Measurements from ENCODE around the gene XNDC1N.
"Not testable (repeated sequence)": the region's sequence is repeated elsewhere in the genome, so short reads cannot be mapped to it uniquely, and the experiment has no call there.

The XNDC1N gene

GRCh38 chr11:71917646-71918140 lies 10.7 kb downstream of the XNDC1N start:
- no peak for DNase-seq (ENCODE audit: low read depth in 2 of 2)
- TF ChIP-seq, protein P1, sequence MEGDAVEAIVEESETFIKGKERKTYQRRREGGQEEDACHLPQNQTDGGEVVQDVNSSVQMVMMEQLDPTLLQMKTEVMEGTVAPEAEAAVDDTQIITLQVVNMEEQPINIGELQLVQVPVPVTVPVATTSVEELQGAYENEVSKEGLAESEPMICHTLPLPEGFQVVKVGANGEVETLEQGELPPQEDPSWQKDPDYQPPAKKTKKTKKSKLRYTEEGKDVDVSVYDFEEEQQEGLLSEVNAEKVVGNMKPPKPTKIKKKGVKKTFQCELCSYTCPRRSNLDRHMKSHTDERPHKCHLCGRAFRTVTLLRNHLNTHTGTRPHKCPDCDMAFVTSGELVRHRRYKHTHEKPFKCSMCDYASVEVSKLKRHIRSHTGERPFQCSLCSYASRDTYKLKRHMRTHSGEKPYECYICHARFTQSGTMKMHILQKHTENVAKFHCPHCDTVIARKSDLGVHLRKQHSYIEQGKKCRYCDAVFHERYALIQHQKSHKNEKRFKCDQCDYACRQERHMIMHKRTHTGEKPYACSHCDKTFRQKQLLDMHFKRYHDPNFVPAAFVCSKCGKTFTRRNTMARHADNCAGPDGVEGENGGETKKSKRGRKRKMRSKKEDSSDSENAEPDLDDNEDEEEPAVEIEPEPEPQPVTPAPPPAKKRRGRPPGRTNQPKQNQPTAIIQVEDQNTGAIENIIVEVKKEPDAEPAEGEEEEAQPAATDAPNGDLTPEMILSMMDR (IDR thresholded peaks at IDR 0.05; ENCODE audit: low read depth, low read length) = no peak
- H3K4me3 ChIP-seq (replicated peaks in 1 of 2; ENCODE audit: low read depth in 2 of 2, low read length in 2 of 2) = no peak overlapping the region

DNA sequence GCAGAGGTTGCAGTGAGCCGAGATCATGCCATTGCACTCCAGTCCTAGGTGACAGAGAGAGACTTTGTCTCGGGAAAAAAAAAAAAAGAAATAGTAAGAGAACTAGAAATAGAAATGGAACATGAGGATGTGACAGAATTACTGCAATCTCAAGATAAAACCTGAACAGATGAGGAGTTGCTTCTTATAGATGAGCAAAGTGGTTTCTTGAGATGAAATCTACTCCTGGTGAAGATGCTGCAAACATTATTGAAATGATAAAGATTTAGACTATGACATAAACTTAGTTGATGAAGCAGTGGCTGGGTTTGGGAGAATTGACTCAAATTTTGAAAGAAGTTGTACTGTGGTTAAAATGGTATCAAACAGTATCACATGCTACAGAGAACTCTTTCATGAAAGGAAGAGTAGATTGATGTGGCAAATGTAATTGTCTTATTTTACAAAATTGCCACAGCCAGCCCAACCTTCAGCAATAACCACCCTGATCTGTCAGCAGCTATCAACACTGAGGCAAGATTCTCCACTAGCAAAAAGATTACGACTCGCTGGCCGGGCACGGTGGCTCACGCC lies 13.7 kb downstream of the XNDC1N start:
- TF ChIP-seq, protein P1 (IDR thresholded peaks at IDR 0.05; ENCODE audit: low read depth, low read length) = no peak
- no peak for DNase-seq (ENCODE audit: low read depth in 2 of 2)
- H3K4me3 ChIP-seq (replicated peaks in 1 of 2; ENCODE audit: low read depth in 2 of 2, low read length in 2 of 2) = no peak overlapping the region

GRCh38 chr11:71913756-71914526 lies 14.5 kb downstream of the XNDC1N start:
- no peak overlapping the region for H3K4me3 ChIP-seq (replicated peaks in 1 of 2; ENCODE audit: low read depth in 2 of 2, low read length in 2 of 2)
- no peak for DNase-seq (ENCODE audit: low read depth in 2 of 2)
- TF ChIP-seq, protein P1 (IDR thresholded peaks at IDR 0.05; ENCODE audit: low read depth, low read length) = no peak

GRCh38 chr11:71911986-71912340 lies 16.4 kb downstream of the XNDC1N start:
- not testable (repeated sequence) for DNase-seq (ENCODE audit: low read depth in 2 of 2); H3K4me3 ChIP-seq (replicated peaks in 1 of 2; ENCODE audit: low read depth in 2 of 2, low read length in 2 of 2)

GRCh38 chr11:71911321-71911985 lies 16.9 kb downstream of the XNDC1N start:
- peak in 1 of 2 donors; percentile 18 for DNase-seq (ENCODE audit: low read depth in 2 of 2)
- TF ChIP-seq, protein P1 (IDR thresholded peaks at IDR 0.05; ENCODE audit: low read depth, low read length) = peak; percentile 27
- not testable (repeated sequence) for H3K4me3 ChIP-seq (replicated peaks in 1 of 2; ENCODE audit: low read depth in 2 of 2, low read length in 2 of 2)

DNA sequence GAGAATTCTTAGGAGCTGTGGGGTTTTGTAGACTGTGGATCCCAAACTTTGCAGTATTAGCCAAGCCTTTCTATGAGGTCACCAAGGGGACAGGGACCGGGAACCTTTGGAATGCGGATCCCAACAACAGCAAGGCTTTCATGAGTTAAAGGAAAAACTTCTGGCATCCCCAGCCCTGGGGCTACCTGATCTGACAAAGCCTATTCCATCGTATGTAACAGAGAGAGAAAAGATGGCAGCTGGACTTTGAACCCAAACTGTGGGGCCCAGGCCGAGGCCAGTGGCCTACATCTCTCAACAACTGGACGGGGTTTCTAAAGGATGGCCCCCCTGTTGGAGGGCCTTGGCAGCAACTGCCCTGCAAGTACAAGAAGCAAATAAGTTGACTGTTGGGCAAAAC lies 17.6 kb downstream of the XNDC1N start:
- H3K4me3 ChIP-seq (replicated peaks in 1 of 2; ENCODE audit: low read depth in 2 of 2, low read length in 2 of 2); DNase-seq (ENCODE audit: low read depth in 2 of 2): not testable (repeated sequence)

DNA sequence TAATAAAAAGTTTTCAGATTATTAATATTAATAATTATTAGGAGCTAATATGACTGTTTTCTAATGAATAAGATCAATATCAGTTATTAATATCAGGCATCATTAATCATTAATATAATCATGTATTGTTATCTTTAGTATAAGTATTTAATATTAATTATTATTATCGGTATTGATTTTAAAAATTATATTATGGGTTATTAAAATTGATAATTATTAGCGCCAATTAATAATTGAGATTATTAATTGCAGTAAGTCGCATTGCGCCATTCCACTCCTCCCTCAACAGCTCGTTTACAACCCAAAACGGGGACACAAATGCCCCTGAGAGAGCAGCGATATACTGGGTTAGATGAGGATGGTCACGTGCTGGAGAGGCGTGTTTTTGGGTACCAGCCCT lies 20.2 kb downstream of the XNDC1N start:
- TF ChIP-seq, protein P1 (IDR thresholded peaks at IDR 0.05; ENCODE audit: low read depth, low read length) = no peak
- no peak for DNase-seq (ENCODE audit: low read depth in 2 of 2)

DNA sequence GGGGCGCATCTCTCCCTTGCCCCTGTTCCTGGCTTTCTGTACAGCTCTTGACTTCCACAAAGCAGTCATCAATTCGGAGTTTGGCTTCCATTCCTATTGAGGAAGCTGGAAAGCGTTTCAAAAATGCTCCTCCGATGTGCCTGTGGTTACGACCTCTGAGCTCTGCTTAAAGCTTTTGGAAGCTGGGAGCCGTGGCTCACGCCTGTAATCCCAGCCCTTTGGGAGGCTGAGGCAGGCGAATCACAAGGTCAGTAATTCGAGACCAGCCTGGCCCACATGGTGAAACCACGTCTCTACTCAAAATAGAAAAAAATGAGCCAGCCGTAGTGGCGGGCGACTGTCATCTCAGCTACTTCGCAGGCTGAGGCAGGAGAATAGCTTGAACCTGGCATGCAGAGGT lies 27.3 kb downstream of the XNDC1N start:
- DNase-seq (ENCODE audit: low read depth in 2 of 2) = peak; percentile 23 to 46
- not testable (repeated sequence) for H3K4me3 ChIP-seq (replicated peaks in 1 of 2; ENCODE audit: low read depth in 2 of 2, low read length in 2 of 2)

More for the DNA sequence above, 20.2 kb downstream of the XNDC1N start:
- no peak overlapping the region for H3K4me3 ChIP-seq (replicated peaks in 1 of 2; ENCODE audit: low read depth in 2 of 2, low read length in 2 of 2)

All from cardiac fibroblast (primary cell).